SK-N-SH treated with all-trans-retinoic acid at 6 μM for 48 hours (cell line): Measurements from ENCODE around the gene PRMT9.

Source experiments
- ATAC-seq: fragments of 200-7000 bp; cut with Tn5 transposase; 3 replicates; pipeline ENCODE4 v1.9.1; 2020; ENCODE audit warnings: mild to moderate bottlenecking, moderate library complexity
- BACH2 ChIP-seq: fragments of 250-450 bp; sonication (Bioruptor Pico); IDR thresholded peaks from 2 replicates; pipeline ENCODE4 v1.9.0; 2021; ENCODE audit warnings: mild to moderate bottlenecking, borderline replicate concordance
- ESRRG ChIP-seq: fragments of 250-450 bp; sonication (Bioruptor Pico); IDR thresholded peaks from 2 replicates; pipeline ENCODE4 v1.6.1; 2021; ENCODE audit warnings: mild to moderate bottlenecking
- GLIS3 ChIP-seq: fragments of 250-450 bp; sonication (Bioruptor Pico); IDR thresholded peaks from 2 replicates; pipeline ENCODE4 v1.5.0; 2020; ENCODE audit warnings: mild to moderate bottlenecking, moderate library complexity
- ISL1 ChIP-seq: fragments of 250-450 bp; sonication (Bioruptor Pico); IDR thresholded peaks from 2 replicates; pipeline ENCODE4 v2.1.2; 2022; ENCODE audit warnings: mild to moderate bottlenecking, moderate library complexity
- PPARA ChIP-seq: fragments of 250-450 bp; sonication (Bioruptor Pico); IDR thresholded peaks from 2 replicates; pipeline ENCODE4 v1.5.0; 2020; ENCODE audit warnings: mild to moderate bottlenecking, borderline replicate concordance
- RARB ChIP-seq: fragments of 250-450 bp; sonication (Bioruptor Pico); IDR thresholded peaks from 2 replicates; pipeline ENCODE4 v1.8.0; 2021; ENCODE audit warnings: mild to moderate bottlenecking, moderate library complexity
- SNAI2 ChIP-seq: fragments of 250-450 bp; sonication (Bioruptor Pico); IDR thresholded peaks from 2 replicates; pipeline ENCODE4 v1.5.0; 2020; ENCODE audit warnings: mild to moderate bottlenecking, moderate library complexity
- TCF4 ChIP-seq: fragments of 250-450 bp; sonication (Bioruptor Pico); IDR thresholded peaks from 2 replicates; pipeline ENCODE4 v1.8.0; 2021; ENCODE audit warnings: mild to moderate bottlenecking, moderate library complexity, borderline replicate concordance
- TOX ChIP-seq: fragments of 250-450 bp; sonication (Bioruptor Pico); IDR thresholded peaks from 2 replicates; pipeline ENCODE4 v1.8.0; 2021; ENCODE audit warnings: mild to moderate bottlenecking, moderate library complexity, borderline replicate concordance
- ZC3H10 ChIP-seq: fragments of 250-450 bp; sonication (Bioruptor Pico); IDR thresholded peaks from 2 replicates; pipeline ENCODE4 v1.5.1; 2021; ENCODE audit warnings: mild to moderate bottlenecking, moderate library complexity
- ZFP3 ChIP-seq: fragments of 250-450 bp; sonication (Bioruptor Pico); IDR thresholded peaks from 2 replicates; pipeline ENCODE4 v1.5.0; 2020; ENCODE audit warnings: mild to moderate bottlenecking, moderate library complexity
- ZFP30 ChIP-seq: fragments of 450-650 bp; formaldehyde crosslinking; IDR thresholded peaks from 2 replicates; pipeline ENCODE4 v1.5.0; 2022; ENCODE audit warnings: mild to moderate bottlenecking, moderate library complexity
- ZNF565 ChIP-seq: fragments of 450-650 bp; formaldehyde crosslinking; conservative IDR thresholded peaks from 2 replicates; pipeline ENCODE4 v1.5.0; 2020; ENCODE audit warnings: low read depth, mild to moderate bottlenecking, moderate library complexity
- ZNF70 ChIP-seq: fragments of 450-650 bp; formaldehyde crosslinking; IDR thresholded peaks from 2 replicates; pipeline ENCODE4 v1.5.0; 2020; ENCODE audit warnings: mild to moderate bottlenecking, moderate library complexity
- ZNF8 ChIP-seq: fragments of 450-650 bp; formaldehyde crosslinking; IDR thresholded peaks from 2 replicates; pipeline ENCODE4 v1.5.0; 2020; ENCODE audit warnings: mild to moderate bottlenecking, moderate library complexity
- TF ChIP-seq, protein P1 (sequence below): fragments of 250-450 bp; sonication (Bioruptor Pico); IDR thresholded peaks from 2 replicates; pipeline ENCODE4 v1.5.0; 2020; ENCODE audit warnings: mild to moderate bottlenecking, moderate library complexity
- TF ChIP-seq, protein P2 (sequence below): fragments of 250-450 bp; sonication (Bioruptor Pico); IDR thresholded peaks from 2 replicates; pipeline ENCODE4 v1.8.0; 2020; ENCODE audit warnings: mild to moderate bottlenecking, moderate library complexity, borderline replicate concordance
- TF ChIP-seq, protein P3 (sequence below): fragments of 250-450 bp; sonication (Bioruptor Pico); IDR thresholded peaks from 2 replicates; pipeline ENCODE4 v1.5.1; 2021; ENCODE audit warnings: mild to moderate bottlenecking, moderate library complexity
- TF ChIP-seq, protein P4 (sequence below): fragments of 250-450 bp; sonication (Bioruptor Pico); IDR thresholded peaks from 2 replicates; pipeline ENCODE4 v1.5.1; 2020; ENCODE audit warnings: low read depth, mild to moderate bottlenecking, moderate library complexity
- TF ChIP-seq, protein P5 (sequence below): fragments of 250-450 bp; sonication (Bioruptor Pico); IDR thresholded peaks from 2 replicates; pipeline ENCODE4 v1.8.0; 2021; ENCODE audit warnings: low read depth, mild to moderate bottlenecking, moderate library complexity, borderline replicate concordance

The PRMT9 gene

DNA sequence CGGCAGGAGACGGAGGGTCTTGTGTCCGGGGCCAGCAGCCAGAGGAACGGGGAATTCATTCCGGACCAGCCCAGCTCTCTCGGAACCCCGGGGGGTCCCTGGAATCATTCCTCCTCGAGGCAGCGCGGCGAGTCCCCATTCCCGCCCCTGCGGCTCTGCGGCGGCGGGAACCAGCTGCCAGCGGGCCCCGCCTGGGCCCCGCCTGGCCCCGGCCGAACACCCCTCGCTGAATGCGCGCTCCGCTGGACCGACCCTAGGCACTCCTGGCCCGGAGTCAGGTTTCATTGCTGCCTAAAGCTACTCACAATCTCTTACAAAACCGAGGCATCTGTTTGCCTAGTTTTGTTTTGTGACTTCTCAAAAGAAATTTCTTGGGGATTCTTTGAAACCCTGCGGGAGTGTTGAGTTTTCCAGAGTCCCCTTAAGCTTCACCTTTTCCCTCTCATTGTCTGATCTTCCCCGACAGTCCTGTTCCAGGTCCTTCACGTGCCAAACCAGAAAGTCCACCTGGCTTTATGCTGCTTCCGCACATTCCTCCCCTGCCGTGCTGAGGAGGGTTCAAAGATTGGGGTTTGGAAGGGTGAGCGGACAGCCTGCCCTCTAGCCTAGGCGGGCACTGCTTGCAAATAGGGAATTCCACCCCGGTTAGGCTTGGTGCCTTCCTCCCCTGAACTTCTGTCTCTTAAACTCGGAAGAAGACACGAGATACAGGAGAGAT, 48.7 kb upstream of the PRMT9 start:
- TF ChIP-seq BACH2 (CRISPR knock-in tag) (no peak), ZNF8 (no peak), RARB (CRISPR knock-in tag) (no peak), ZNF70 (CRISPR knock-in tag) (no peak), ZC3H10 (CRISPR knock-in tag) (no peak), ZNF565 (CRISPR knock-in tag) (no peak), ISL1 (CRISPR knock-in tag) (no peak), TCF4 (no peak), ZFP3 (CRISPR knock-in tag) (no peak), TOX (CRISPR knock-in tag) (no peak), ESRRG (CRISPR knock-in tag) (no peak), GLIS3 (CRISPR knock-in tag) (no peak), PPARA (CRISPR knock-in tag) (no peak)
- TF ChIP-seq, protein P1, sequence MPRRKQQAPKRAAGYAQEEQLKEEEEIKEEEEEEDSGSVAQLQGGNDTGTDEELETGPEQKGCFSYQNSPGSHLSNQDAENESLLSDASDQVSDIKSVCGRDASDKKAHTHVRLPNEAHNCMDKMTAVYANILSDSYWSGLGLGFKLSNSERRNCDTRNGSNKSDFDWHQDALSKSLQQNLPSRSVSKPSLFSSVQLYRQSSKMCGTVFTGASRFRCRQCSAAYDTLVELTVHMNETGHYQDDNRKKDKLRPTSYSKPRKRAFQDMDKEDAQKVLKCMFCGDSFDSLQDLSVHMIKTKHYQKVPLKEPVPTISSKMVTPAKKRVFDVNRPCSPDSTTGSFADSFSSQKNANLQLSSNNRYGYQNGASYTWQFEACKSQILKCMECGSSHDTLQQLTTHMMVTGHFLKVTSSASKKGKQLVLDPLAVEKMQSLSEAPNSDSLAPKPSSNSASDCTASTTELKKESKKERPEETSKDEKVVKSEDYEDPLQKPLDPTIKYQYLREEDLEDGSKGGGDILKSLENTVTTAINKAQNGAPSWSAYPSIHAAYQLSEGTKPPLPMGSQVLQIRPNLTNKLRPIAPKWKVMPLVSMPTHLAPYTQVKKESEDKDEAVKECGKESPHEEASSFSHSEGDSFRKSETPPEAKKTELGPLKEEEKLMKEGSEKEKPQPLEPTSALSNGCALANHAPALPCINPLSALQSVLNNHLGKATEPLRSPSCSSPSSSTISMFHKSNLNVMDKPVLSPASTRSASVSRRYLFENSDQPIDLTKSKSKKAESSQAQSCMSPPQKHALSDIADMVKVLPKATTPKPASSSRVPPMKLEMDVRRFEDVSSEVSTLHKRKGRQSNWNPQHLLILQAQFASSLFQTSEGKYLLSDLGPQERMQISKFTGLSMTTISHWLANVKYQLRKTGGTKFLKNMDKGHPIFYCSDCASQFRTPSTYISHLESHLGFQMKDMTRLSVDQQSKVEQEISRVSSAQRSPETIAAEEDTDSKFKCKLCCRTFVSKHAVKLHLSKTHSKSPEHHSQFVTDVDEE (CRISPR knock-in tag): no peak
- TF ChIP-seq, protein P2, sequence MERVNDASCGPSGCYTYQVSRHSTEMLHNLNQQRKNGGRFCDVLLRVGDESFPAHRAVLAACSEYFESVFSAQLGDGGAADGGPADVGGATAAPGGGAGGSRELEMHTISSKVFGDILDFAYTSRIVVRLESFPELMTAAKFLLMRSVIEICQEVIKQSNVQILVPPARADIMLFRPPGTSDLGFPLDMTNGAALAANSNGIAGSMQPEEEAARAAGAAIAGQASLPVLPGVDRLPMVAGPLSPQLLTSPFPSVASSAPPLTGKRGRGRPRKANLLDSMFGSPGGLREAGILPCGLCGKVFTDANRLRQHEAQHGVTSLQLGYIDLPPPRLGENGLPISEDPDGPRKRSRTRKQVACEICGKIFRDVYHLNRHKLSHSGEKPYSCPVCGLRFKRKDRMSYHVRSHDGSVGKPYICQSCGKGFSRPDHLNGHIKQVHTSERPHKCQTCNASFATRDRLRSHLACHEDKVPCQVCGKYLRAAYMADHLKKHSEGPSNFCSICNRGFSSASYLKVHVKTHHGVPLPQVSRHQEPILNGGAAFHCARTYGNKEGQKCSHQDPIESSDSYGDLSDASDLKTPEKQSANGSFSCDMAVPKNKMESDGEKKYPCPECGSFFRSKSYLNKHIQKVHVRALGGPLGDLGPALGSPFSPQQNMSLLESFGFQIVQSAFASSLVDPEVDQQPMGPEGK (CRISPR knock-in tag): no peak
- TF ChIP-seq, protein P3, sequence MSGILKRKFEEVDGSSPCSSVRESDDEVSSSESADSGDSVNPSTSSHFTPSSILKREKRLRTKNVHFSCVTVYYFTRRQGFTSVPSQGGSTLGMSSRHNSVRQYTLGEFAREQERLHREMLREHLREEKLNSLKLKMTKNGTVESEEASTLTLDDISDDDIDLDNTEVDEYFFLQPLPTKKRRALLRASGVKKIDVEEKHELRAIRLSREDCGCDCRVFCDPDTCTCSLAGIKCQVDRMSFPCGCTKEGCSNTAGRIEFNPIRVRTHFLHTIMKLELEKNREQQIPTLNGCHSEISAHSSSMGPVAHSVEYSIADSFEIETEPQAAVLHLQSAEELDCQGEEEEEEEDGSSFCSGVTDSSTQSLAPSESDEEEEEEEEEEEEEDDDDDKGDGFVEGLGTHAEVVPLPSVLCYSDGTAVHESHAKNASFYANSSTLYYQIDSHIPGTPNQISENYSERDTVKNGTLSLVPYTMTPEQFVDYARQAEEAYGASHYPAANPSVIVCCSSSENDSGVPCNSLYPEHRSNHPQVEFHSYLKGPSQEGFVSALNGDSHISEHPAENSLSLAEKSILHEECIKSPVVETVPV (CRISPR knock-in tag): no peak
- TF ChIP-seq, protein P4, sequence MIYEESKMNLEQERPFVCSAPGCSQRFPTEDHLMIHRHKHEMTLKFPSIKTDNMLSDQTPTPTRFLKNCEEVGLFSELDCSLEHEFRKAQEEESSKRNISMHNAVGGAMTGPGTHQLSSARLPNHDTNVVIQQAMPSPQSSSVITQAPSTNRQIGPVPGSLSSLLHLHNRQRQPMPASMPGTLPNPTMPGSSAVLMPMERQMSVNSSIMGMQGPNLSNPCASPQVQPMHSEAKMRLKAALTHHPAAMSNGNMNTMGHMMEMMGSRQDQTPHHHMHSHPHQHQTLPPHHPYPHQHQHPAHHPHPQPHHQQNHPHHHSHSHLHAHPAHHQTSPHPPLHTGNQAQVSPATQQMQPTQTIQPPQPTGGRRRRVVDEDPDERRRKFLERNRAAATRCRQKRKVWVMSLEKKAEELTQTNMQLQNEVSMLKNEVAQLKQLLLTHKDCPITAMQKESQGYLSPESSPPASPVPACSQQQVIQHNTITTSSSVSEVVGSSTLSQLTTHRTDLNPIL (CRISPR knock-in tag): no peak
- TF ChIP-seq, protein P5, sequence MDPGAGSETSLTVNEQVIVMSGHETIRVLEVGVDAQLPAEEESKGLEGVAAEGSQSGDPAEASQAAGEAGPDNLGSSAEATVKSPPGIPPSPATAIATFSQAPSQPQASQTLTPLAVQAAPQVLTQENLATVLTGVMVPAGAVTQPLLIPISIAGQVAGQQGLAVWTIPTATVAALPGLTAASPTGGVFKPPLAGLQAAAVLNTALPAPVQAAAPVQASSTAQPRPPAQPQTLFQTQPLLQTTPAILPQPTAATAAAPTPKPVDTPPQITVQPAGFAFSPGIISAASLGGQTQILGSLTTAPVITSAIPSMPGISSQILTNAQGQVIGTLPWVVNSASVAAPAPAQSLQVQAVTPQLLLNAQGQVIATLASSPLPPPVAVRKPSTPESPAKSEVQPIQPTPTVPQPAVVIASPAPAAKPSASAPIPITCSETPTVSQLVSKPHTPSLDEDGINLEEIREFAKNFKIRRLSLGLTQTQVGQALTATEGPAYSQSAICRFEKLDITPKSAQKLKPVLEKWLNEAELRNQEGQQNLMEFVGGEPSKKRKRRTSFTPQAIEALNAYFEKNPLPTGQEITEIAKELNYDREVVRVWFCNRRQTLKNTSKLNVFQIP: no peak
- TF ChIP-seq, all 23 proteins: peak for 0
- ATAC-seq: peak; percentile 66

DNA sequence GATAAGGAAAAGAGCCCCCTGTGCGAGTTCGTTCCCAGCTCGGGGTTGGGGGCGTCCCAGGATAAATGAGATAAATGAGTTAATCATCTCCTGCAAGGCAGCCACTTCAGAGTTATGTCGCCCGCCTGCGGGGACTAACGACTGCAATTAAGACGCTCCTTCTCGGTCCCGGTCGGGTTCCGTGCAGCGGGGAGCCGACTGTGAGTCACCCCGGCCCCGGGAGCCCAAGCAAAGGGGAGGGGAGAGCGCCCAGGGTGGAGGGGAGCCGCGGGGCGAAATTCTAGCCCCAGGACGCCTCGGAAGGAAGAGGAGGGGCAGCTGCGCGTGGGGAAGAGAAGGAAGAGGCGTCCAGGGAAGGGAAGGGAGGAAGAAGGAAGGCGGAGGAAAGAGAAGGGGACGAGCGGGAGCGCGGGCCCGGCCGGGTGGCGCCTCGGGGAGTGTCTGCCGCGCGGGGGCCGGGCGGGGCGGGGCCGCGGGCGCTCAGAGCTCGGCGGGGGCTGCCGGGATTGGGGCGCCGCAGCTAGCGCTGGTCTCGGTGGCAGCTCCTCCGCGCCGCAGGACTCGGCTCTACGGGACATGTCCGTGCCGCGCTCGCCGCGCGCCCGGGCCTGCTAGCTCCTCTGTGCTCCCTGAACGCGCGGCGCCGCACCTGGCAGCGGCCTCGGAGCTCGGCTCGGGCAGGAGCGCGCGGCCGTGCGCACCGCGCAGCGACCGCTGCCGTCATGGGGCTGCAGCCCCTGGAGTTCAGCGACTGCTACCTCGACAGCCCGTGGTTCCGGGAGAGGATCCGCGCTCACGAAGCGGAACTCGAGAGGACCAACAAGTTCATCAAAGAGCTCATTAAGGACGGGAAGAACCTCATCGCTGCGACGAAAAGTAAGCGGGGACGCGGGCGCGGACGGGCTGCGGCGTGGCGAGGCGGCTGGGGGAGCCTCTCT, 47.9 kb upstream of the PRMT9 start, which contains the start of gene ARHGAP10:
Gene ARHGAP10, plus strand, starts transcription at position 509 of the 938 bp plus-strand sequence. Its CDS starts 214 bp downstream, at position 723.
- TF ChIP-seq ZC3H10 (CRISPR knock-in tag) (no peak), ZNF8 (no peak), ZFP30 (CRISPR knock-in tag) (no peak), ZNF565 (CRISPR knock-in tag) (no peak), SNAI2 (CRISPR knock-in tag) (no peak), RARB (CRISPR knock-in tag) (no peak), ZFP3 (CRISPR knock-in tag) (peak; percentile 46; the same call in 1 of the 2 replicates)
- ATAC-seq: peak; percentile 74
